Hepatocyte (in vitro differentiated cells): Measurements from ENCODE around the gene B4GALT4. TPM values are rescaled to one million over a fixed set of nuclear protein-coding genes. Genes with fewer than 3 reads are reported as not detected.

Experiments
- DNase-seq: peaks from one replicate; pipeline ENCODE4 v3.0.0-alpha.2; 2016; ENCODE audit warnings: low spot score
- H2AFZ ChIP-seq: fragments of 200-600 bp; sonication (generic); 2 replicates; pipeline ENCODE4 v1.6.0; 2016; ENCODE audit warnings: antibody characterized with exemption, mild to moderate bottlenecking
- H3K27ac ChIP-seq: fragments of 200-600 bp; sonication (generic); 2 replicates; pipeline ENCODE4 v1.5.1; 2016; ENCODE audit warnings: mild to moderate bottlenecking
- H3K27me3 ChIP-seq: fragments of 200-600 bp; sonication (generic); 2 replicates; pipeline ENCODE4 v1.6.1; 2016
- H3K36me3 ChIP-seq: fragments of 200-600 bp; sonication (generic); replicated peaks from 2 replicates; pipeline ENCODE4 v1.5.1; 2016; ENCODE audit warnings: low read depth; ENCODE audit not compliant: insufficient read depth
- H3K4me1 ChIP-seq: fragments of 200-600 bp; sonication (generic); 2 replicates; pipeline ENCODE4 v1.5.1; 2016; ENCODE audit warnings: mild to moderate bottlenecking, moderate library complexity; ENCODE audit not compliant: insufficient read depth
- H3K4me2 ChIP-seq: fragments of 200-600 bp; sonication (generic); 2 replicates; pipeline ENCODE4 v1.6.0; 2016
- H3K4me3 ChIP-seq: fragments of 200-600 bp; sonication (generic); 2 replicates; pipeline ENCODE4 v1.5.1; 2016; ENCODE audit warnings: mild to moderate bottlenecking
- H3K79me2 ChIP-seq: fragments of 200-600 bp; sonication (generic); 2 replicates; pipeline ENCODE4 v1.6.0; 2017; ENCODE audit warnings: mild to moderate bottlenecking
- H3K9me2 ChIP-seq: fragments of 200-600 bp; sonication (generic); replicated peaks from 2 replicates; pipeline ENCODE4 v1.6.0; 2017; ENCODE audit warnings: mild to moderate bottlenecking; ENCODE audit not compliant: insufficient read depth
- H3K9me3 ChIP-seq: fragments of 200-600 bp; sonication (generic); 2 replicates; pipeline ENCODE4 v1.5.1; 2016; ENCODE audit warnings: low read depth, mild to moderate bottlenecking
- H4K20me1 ChIP-seq: fragments of 200-600 bp; sonication (generic); 2 replicates; pipeline ENCODE4 v1.6.0; 2016; ENCODE audit warnings: mild to moderate bottlenecking; ENCODE audit not compliant: insufficient read depth, poor library complexity, severe bottlenecking
- CTCF ChIP-seq: fragments of 200-600 bp; sonication (generic); IDR thresholded peaks from 2 replicates; pipeline ENCODE4 v1.5.1; 2016; ENCODE audit warnings: antibody characterized with exemption, mild to moderate bottlenecking; ENCODE audit not compliant: poor library complexity
- EZH2 ChIP-seq: fragments of 200-600 bp; sonication (generic); IDR thresholded peaks from 2 replicates; pipeline ENCODE4 v1.6.1; 2016; ENCODE audit warnings: antibody characterized with exemption, mild to moderate bottlenecking, borderline replicate concordance
- EZH2phosphoT487 ChIP-seq: fragments of 200-600 bp; sonication (generic); IDR thresholded peaks from one replicate; pipeline ENCODE4 v1.6.1; 2018; ENCODE audit warnings: antibody characterized with exemption, mild to moderate bottlenecking, low read depth, moderate library complexity; ENCODE audit not compliant: unreplicated experiment, severe bottlenecking
- WGBS: methylation state at CpG from one replicate; pipeline ENCODE4 v1.1.6; 2016; ENCODE audit warnings: low lambda C conversion rate; ENCODE audit errors: missing lambda C conversion rate; 5-methylcytosine and 5-hydroxymethylcytosine counted together
- polyA plus RNA-seq: library from polyadenylated mRNA; unstranded; fragments of >200 nt; fragmentation: Nextera tagmentation; extraction: Ambion mirVana; gene quantifications from 2 replicates; pipeline ENCODE4 v1.2.1, GENCODE V29; 2016
- total RNA-seq: library from RNA; depleted of rRNA; stranded (reverse); fragments of >200 nt; gene quantifications from 2 replicates; pipeline ENCODE4 v1.2.3, GENCODE V29; 2014

B4GALT4 gene
- total and polyA plus RNA-seq, 2 experiments from 2014 or later: 54.0 to 55.7 TPM

- Histone ChIP-seq H3K4me1 (no peaks in the 10 kb centered on the region), H3K36me3 (no peaks in the 10 kb centered on the region), H3K9me2 (no peaks in the 10 kb centered on the region), H3K4me2 (no peak overlapping the region), H3K27me3 (no peaks in the 10 kb centered on the region), H4K20me1 (peaks cover 7% of the 10 kb centered on the region), H3K9me3 (no peaks in the 10 kb centered on the region), H3K79me2 (peaks cover 33% of the 10 kb centered on the region), H3K27ac (peak overlapping the region; percentile 2), H2AFZ (no peak overlapping the region), H3K4me3 (no peak overlapping the region)
- TF ChIP-seq EZH2 (no peak), CTCF (no peak), EZH2phosphoT487 (no peak)
- WGBS: 68% methylated on average over 6 of the region's 6 CpGs
- no peak for DNase-seq
Observed at GRCh38 chr3:119227070-119227850, 13.4 kb downstream of the B4GALT4 start.

GRCh38 chr3:119225121-119225520 is 15.6 kb downstream of the B4GALT4 start:
- H3K27ac ChIP-seq: no peak overlapping the region

GRCh38 chr3:119223511-119223910 is 17.2 kb downstream of the B4GALT4 start:
- Histone ChIP-seq H4K20me1 (no peaks in the 10 kb centered on the region), H3K4me1 (peaks cover 8% of the 10 kb centered on the region), H3K36me3 (peaks cover 3% of the 10 kb centered on the region), H3K4me2 (no peak overlapping the region), H2AFZ (no peak overlapping the region), H3K79me2 (peaks cover 18% of the 10 kb centered on the region), H3K9me2 (no peaks in the 10 kb centered on the region), H3K27ac (no peak overlapping the region), H3K27me3 (no peaks in the 10 kb centered on the region), H3K4me3 (no peak overlapping the region), H3K9me3 (no peaks in the 10 kb centered on the region)
- WGBS: 87% methylated on average over 5 of the region's 5 CpGs
- no peak for DNase-seq
- TF ChIP-seq EZH2 (no peak), CTCF (no peak), EZH2phosphoT487 (no peak)

More at GRCh38 chr3:119225121-119225520, 15.6 kb downstream of the B4GALT4 start:
- Histone ChIP-seq H3K4me1 (peaks cover 8% of the 10 kb centered on the region), H3K4me2 (no peak overlapping the region), H3K4me3 (no peak overlapping the region), H4K20me1 (no peaks in the 10 kb centered on the region), H3K27me3 (no peaks in the 10 kb centered on the region), H3K79me2 (peaks cover 22% of the 10 kb centered on the region), H3K36me3 (no peaks in the 10 kb centered on the region), H2AFZ (no peak overlapping the region), H3K9me3 (no peaks in the 10 kb centered on the region), H3K9me2 (no peaks in the 10 kb centered on the region)
- DNase-seq: no peak
- no peak for TF ChIP-seq EZH2
- no peak for TF ChIP-seq EZH2phosphoT487
- TF ChIP-seq CTCF: no peak
- 87% methylated on average over 3 of the region's 3 CpGs for WGBS
